Measurements from ENCODE around the gene ZFYVE28.

- TF ChIP-seq EZH2 (IDR thresholded peaks at IDR 0.05; ENCODE audit: insufficient read depth, poor library complexity, severe bottlenecking) (no peak), EZH2phosphoT487 (IDR thresholded peaks at IDR 0.05; ENCODE audit: insufficient read depth, low read depth) (no peak)
Observed at GRCh38 chr4:2243681-2244380, 174.6 kb downstream of the ZFYVE28 start.
